ENCODE measurements around the gene BACH1. TPM values are rescaled to one million over a fixed set of nuclear protein-coding genes. Genes with fewer than 3 reads are reported as not detected.
"Not testable (repeated sequence)": the region's sequence is repeated elsewhere in the genome, so short reads cannot be mapped to it uniquely, and the experiment has no call there.

The BACH1 gene
- total RNA-seq (2014; rRNA removed; shearing (Covaris generic)) (18.6 and 19.1 TPM in 2 replicates), total RNA-seq (2022) (37.2 and 38.4 TPM in 2 replicates), Bru-seq, nascent RNA (percentile 86 among the genes with signal in this experiment), BruChase-seq, experiment 1, labeled RNA remaining after a 6-hour chase (percentile 73 among the genes with signal in this experiment), BruChase-seq, experiment 2, labeled RNA remaining after a 2-hour chase (percentile 86 among the genes with signal in this experiment)
- long read RNA-seq, full-length matches to known transcripts = 17 of 33 reads
- long read RNA-seq, partial matches to known transcripts = 1 of 33 reads
- long read RNA-seq, other reads (novel, unspliced or antisense) = 15 of 33 reads

DNA sequence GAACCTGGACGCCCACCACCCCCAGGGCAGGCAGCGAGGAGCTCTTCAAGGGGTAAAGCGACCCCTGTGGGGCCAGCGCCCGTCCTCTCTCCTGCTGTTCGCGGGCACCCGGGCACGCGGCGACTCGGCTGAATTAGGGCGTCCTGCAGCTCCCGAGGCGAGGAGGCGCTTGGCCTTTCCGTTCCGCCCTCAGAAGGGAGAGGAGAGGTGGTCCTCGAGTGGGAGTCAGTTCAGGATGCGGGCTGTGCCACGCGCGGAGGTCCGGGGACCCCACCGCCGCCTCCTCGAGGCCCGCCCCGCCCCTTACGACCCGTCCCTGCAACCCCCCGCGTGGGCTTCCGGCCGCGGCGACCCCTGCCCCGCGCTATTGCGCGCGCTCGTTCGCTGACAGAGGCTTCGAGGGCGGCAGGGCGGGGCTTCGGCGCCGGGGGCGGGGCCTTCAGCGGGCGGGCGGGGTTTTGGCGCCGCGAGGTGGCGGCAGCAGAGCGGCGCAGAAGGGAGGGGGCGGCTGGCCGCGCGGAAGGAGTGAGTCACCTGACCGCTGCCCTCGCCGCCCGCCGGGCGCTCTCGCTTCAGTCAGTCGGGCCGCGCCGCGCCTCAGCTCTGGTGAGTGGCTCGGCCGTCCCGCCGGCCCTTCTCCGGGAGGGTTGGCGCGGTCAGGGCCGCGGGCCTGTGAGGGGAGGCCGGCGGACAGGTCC lies at the start of gene BACH1:
Gene BACH1 (plus strand): TSS at position 575 of the 698 bp plus-strand sequence. CDS start 22,359 bp downstream, outside the sequence.
- Histone ChIP-seq H3K4me2 (ENCODE audit: low read length) (peak within 1 kb of the TSS; percentile 95), H3K79me2 (ENCODE audit: insufficient read depth, low read depth, low read length) (peaks cover 42% of the 10 kb centered on the region), H3K4me1 (ENCODE audit: insufficient read depth, low read length, poor library complexity, severe bottlenecking) (peaks cover 48% of the 10 kb centered on the region), H3K36me3 (ENCODE audit: insufficient read depth, low read length) (no peaks in the 10 kb centered on the region), H4K20me1 (ENCODE audit: insufficient read depth, low read length) (peaks cover 31% of the 10 kb centered on the region), H3K27ac (ENCODE audit: low read depth, low read length, poor library complexity, severe bottlenecking) (peak within 1 kb of the TSS; percentile 11), H3K9me3 (ENCODE audit: low read length) (no peaks in the 10 kb centered on the region), H3K9me2 (ENCODE audit: insufficient read depth, low read length) (no peaks in the 10 kb centered on the region), H2AFZ (ENCODE audit: low read length) (peak within 1 kb of the TSS; percentile 72), H3K4me3 (ENCODE audit: low read depth, low read length, poor library complexity, severe bottlenecking) (peak within 1 kb of the TSS; percentile 71)
- TF ChIP-seq EZH2phosphoT487 (IDR thresholded peaks at IDR 0.05; ENCODE audit: borderline replicate concordance, low read depth, low read length) = no peak
- TF ChIP-seq, protein P1, sequence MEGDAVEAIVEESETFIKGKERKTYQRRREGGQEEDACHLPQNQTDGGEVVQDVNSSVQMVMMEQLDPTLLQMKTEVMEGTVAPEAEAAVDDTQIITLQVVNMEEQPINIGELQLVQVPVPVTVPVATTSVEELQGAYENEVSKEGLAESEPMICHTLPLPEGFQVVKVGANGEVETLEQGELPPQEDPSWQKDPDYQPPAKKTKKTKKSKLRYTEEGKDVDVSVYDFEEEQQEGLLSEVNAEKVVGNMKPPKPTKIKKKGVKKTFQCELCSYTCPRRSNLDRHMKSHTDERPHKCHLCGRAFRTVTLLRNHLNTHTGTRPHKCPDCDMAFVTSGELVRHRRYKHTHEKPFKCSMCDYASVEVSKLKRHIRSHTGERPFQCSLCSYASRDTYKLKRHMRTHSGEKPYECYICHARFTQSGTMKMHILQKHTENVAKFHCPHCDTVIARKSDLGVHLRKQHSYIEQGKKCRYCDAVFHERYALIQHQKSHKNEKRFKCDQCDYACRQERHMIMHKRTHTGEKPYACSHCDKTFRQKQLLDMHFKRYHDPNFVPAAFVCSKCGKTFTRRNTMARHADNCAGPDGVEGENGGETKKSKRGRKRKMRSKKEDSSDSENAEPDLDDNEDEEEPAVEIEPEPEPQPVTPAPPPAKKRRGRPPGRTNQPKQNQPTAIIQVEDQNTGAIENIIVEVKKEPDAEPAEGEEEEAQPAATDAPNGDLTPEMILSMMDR (conservative IDR thresholded peaks at IDR 0.05; ENCODE audit: low read length) = peak; percentile 32; the same call in 1 of the 2 replicates
- BruUV-seq (replicated peaks) = no TSS peak
- intact Hi-C loops (cut with micrococcal nuclease; ENCODE audit: unreplicated experiment) = loop anchor here (2.0 to 10.0 kb wide), 5 partner anchors 74 to 304 kb away; partner anchors contain the start of genes CCT8 and LTN1
- DNase-seq (ENCODE audit: low spot score) = peak; percentile 90
- ChIA-PET POLR2A (interaction anchor here (1.2 to 2.8 kb wide), 2 partner anchors 16 to 226 kb away, joined by 4 to 18 read pairs; partner anchors contain the start of gene CCT8), CTCF (ENCODE audit: unreplicated experiment) (no interaction called here)

DNA sequence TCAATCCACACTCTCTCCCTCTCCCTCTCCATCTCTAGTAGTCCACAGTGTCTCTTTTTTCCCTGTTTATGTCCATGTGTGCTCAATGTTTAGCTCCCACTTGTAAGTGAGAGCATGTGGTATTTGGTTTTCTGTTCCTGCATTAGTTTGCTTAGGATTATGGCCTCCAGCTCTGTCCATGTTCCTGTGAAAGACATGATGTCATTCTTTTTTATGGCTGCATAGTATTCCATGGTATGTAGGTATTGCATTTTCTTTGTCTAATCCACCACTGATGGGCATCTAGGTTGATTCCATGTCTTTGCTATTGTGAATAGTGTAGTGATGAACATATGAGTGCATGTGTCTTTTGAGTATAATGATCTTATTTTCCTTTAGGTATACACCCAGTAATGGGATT lies 49.4 kb upstream of the BACH1 start:
- H3K79me2 ChIP-seq (ENCODE audit: insufficient read depth, low read depth, low read length); H3K9me2 ChIP-seq (ENCODE audit: insufficient read depth, low read length); POLR2A ChIA-PET; H3K9me3 ChIP-seq (ENCODE audit: low read length); CTCF ChIA-PET (ENCODE audit: unreplicated experiment); H3K36me3 ChIP-seq (ENCODE audit: insufficient read depth, low read length); H3K27ac ChIP-seq (ENCODE audit: low read depth, low read length, poor library complexity, severe bottlenecking); intact Hi-C loops (cut with micrococcal nuclease; ENCODE audit: unreplicated experiment); H3K4me2 ChIP-seq (ENCODE audit: low read length); H4K20me1 ChIP-seq (ENCODE audit: insufficient read depth, low read length); DNase-seq (ENCODE audit: low spot score); H2AFZ ChIP-seq (ENCODE audit: low read length); H3K4me3 ChIP-seq (ENCODE audit: low read depth, low read length, poor library complexity, severe bottlenecking); H3K4me1 ChIP-seq (ENCODE audit: insufficient read depth, low read length, poor library complexity, severe bottlenecking); BruUV-seq (replicated peaks): not testable (repeated sequence)

DNA sequence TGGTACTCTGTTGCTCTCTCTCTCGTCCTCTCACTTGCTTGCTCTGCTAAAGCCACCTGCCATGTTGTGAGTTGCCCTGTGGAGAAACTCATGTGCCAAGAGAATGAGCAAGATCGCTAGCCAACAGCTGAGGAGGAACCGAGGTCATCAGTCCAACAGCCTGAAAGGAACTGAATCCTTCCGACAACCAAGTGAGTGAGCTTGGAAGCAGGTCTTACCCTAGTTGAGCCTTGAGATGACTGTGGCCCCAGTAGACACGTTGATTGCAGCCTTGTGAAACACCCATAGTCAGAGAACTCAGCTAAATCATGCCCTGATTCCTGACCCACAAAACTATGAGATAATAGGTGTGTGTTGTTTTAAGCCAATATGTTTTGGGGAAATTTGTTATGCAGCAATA lies 48.1 kb upstream of the BACH1 start:
- H3K27ac ChIP-seq (ENCODE audit: low read depth, low read length, poor library complexity, severe bottlenecking) = no peak overlapping the region
- intact Hi-C loops (cut with micrococcal nuclease; ENCODE audit: unreplicated experiment) = no loop called here
- ChIA-PET CTCF (ENCODE audit: unreplicated experiment) (no interaction called here), POLR2A (no interaction called here)
- DNase-seq (ENCODE audit: low spot score) = no peak
- no peaks in the 10 kb centered on the region for H3K79me2 ChIP-seq (ENCODE audit: insufficient read depth, low read depth, low read length)
- H3K4me2 ChIP-seq (ENCODE audit: low read length) = no peak overlapping the region
- no peaks in the 10 kb centered on the region for H3K9me3 ChIP-seq (ENCODE audit: low read length)
- no peak overlapping the region for H3K4me3 ChIP-seq (ENCODE audit: low read depth, low read length, poor library complexity, severe bottlenecking)
- no peak overlapping the region for H2AFZ ChIP-seq (ENCODE audit: low read length)
- no peaks in the 10 kb centered on the region for H3K36me3 ChIP-seq (ENCODE audit: insufficient read depth, low read length)
- H3K9me2 ChIP-seq (ENCODE audit: insufficient read depth, low read length) = no peaks in the 10 kb centered on the region
- no peaks in the 10 kb centered on the region for H4K20me1 ChIP-seq (ENCODE audit: insufficient read depth, low read length)
- BruUV-seq (replicated peaks) = no TSS peak
- no peaks in the 10 kb centered on the region for H3K4me1 ChIP-seq (ENCODE audit: insufficient read depth, low read length, poor library complexity, severe bottlenecking)
- TF ChIP-seq EZH2phosphoT487 (IDR thresholded peaks at IDR 0.05; ENCODE audit: borderline replicate concordance, low read depth, low read length) = no peak
- TF ChIP-seq, protein P1 (conservative IDR thresholded peaks at IDR 0.05; ENCODE audit: low read length) = no peak

DNA sequence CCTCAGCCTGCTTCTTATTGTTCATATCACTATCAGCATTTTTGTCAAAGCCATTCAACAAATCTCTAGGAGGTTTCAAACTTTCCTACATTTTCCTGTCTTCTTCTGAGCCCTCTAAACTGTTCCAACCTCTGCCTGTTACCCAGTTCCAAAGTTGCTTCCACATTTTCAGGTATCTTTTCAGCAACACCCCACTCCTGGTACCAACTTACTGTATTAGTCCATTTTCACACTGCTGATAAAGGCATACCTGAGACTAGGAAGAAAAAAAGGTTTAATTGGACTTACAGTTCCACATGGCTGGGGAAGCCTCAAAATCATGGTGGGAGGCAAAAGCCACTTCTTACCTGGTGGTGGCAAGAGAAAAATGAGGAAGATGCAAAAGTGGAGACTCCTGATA lies 44.9 kb upstream of the BACH1 start:
- H3K9me3 ChIP-seq (ENCODE audit: low read length); H3K4me1 ChIP-seq (ENCODE audit: insufficient read depth, low read length, poor library complexity, severe bottlenecking); H3K4me3 ChIP-seq (ENCODE audit: low read depth, low read length, poor library complexity, severe bottlenecking); BruUV-seq (replicated peaks); H3K36me3 ChIP-seq (ENCODE audit: insufficient read depth, low read length); POLR2A ChIA-PET; H3K79me2 ChIP-seq (ENCODE audit: insufficient read depth, low read depth, low read length); H2AFZ ChIP-seq (ENCODE audit: low read length); H3K27ac ChIP-seq (ENCODE audit: low read depth, low read length, poor library complexity, severe bottlenecking); H3K9me2 ChIP-seq (ENCODE audit: insufficient read depth, low read length); H4K20me1 ChIP-seq (ENCODE audit: insufficient read depth, low read length); DNase-seq (ENCODE audit: low spot score); H3K4me2 ChIP-seq (ENCODE audit: low read length); CTCF ChIA-PET (ENCODE audit: unreplicated experiment): not testable (repeated sequence)
- intact Hi-C loops (cut with micrococcal nuclease; ENCODE audit: unreplicated experiment) = loop anchor here (2.0 kb wide), 1 partner anchor 119 kb away; no protein-coding TSS in a partner anchor

All from OCI-LY7 (cell line).